IPS DF 4.7 (cell line): ENCODE measurements around the gene DRG1.
"Not testable (repeated sequence)": the region's sequence is repeated elsewhere in the genome, so short reads cannot be mapped to it uniquely, and the experiment has no call there.

Experiments used
- DNase-seq: peaks from one replicate; pipeline ENCODE4 v3.0.0-alpha.2; 2013; ENCODE audit warnings: low spot score; ENCODE audit errors: extremely low read depth

Gene DRG1

GRCh38 chr22:31442768-31443489 is 43.5 kb downstream of the DRG1 start:
- DNase-seq: no peak

DNA sequence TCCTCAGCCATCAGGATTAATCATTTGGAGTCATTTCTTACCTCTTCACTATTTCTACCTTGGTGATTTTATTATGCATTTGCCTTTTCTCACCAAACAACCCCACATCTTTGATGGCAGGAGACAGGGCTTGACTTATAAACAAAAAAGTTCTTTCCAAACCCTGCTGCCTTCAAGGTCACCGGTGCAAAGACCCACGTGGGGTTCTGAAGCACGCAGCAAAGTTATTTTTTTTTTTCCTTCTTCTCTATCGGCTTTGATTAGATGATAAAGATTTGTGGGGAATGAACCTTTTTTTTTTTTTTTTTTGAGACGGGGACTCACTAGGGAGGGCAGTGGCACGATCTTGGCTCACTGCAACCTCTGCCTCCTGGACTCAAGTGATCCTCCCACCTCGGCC is 44.1 kb downstream of the DRG1 start:
- DNase-seq: no peak

DNA sequence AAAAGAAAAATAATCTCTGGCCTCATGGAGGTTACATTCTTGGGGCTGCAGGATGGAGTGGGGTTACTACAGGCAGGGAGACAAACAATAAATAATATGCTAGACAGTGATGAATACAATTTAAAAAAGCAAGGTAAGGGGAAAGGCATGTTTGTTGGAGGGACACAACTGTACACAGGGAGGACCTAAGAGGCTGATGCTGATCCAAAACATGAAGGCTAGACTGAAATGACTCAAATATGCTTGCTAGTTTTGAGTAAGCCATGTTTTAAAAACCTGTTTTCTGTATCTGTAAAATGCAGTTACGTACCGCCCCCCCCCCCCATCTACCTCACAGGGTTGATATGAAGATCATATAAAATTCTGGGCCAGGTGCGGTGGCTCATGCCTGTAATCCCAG is 46.2 kb downstream of the DRG1 start:
- no peak for DNase-seq

DNA sequence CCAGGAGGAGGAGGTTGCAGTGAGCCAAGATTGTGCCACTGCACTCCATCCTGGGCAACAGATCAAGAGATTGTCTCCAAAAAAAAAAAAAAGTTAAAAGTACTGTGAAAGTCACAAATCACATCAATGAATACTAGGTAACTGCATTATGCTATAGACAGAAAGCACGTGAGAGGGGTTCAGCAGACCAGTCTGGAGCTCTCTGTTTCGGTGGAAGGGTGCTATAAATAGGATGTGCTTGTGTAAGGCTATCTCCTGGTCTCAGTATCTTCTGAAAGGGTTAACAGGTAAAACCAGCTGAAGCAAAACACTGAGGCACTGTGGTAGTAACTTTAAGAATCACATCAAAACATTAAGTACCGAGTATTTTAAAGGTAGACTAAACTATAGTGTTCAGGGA is 46.8 kb downstream of the DRG1 start:
- no peak for DNase-seq

GRCh38 chr22:31446767-31447166 is 47.4 kb downstream of the DRG1 start:
- DNase-seq: no peak

DNA sequence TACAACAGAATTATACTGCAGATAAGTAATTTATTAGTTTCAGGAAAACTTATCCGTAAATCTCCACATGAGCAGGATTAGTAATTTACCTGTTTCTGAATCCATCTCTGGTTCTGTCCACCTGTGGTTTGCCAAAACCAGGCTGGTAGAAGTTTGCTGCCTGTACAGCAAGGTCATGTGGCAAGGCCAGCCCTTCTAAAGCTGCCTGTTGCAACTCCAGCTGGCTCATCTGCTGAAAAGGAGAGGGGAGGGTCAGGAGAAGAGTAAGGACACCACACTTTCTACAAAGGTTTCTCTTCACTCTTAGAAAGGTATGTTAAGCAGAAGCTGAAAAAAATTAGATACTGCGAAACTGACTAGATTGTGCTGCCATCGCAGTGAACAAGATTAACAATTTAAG is 47.9 kb downstream of the DRG1 start:
- DNase-seq: no peak

GRCh38 chr22:31448382-31448781 is 49.0 kb downstream of the DRG1 start:
- DNase-seq: no peak

DNA sequence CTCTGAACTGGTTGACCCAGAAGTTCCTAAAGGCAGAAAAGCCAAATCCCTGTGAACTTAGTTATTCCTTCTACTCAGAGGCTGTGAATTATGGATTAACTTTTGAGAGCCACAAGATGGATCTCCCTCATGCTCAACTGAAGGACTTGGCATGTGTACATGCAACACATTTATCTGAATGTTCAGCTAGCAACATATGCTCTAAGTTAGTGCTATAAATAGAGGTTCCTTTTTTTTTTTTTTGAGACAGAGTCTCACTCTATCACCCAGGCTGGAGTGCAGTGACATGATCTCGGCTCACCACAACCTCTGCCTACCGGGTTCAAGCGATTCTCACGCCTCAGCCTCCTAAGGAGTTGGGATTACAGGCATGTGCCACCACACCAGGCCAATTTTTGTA is 50.1 kb downstream of the DRG1 start:
- no peak for DNase-seq

- peak; percentile 7 for DNase-seq
Measured at GRCh38 chr22:31451709-31452571, 52.5 kb downstream of the DRG1 start.

DNA sequence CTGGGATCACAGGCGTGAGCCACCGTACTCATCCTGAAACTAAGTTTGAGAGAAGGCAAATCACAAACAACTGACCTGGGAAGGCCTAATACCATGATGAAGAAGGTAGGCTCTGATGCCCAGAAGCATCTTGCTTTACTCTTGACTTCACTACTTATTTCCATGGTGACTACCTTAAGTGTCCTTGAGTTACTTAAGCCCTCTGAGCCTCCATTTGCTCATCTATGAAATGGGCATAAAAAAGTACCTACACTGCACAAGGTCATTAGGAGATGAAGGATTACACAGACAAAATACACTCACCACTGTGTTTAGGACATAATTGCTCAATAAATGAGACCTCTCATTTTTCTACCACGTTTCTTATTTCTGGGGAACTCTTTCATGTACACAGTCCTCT is 62.3 kb downstream of the DRG1 start:
- no peak for DNase-seq

DNA sequence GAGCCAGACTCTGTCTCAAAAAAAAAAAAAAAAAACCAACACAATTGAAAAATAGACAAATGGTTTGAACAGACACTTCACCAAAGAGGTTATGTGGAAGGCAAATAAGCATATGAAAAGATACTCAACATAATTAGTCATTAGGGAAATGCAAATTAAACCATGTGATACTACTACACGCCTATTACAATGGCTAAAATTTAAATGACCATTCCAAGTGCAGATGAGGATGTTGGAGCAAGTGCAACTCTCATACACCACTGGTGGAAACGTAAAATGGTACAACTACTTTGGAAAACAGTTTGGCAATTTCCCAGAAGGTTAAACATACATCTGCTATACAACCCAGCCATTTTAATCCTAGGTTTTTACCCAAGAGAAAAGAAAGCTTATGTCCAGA is 65.9 kb downstream of the DRG1 start:
- DNase-seq: no peak

DNA sequence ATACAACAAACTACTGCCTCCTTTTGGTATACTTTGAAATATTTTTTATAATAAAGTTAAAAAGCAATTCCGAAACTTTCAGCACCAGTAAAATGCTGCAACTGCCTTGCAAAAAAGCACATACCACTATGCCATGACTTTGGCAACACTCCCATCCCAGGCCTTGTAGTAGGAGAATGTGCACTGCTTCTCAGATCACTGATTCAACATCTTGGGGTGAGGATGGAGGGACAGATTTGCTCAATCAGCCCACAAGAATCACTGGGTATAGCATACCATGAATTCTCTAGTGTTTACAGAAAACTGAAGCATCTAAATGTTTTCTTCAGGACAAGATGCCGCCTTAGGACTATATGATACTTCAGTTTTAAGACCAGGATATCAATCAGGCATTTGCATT is 75.3 kb downstream of the DRG1 start:
- DNase-seq: no peak

DNA sequence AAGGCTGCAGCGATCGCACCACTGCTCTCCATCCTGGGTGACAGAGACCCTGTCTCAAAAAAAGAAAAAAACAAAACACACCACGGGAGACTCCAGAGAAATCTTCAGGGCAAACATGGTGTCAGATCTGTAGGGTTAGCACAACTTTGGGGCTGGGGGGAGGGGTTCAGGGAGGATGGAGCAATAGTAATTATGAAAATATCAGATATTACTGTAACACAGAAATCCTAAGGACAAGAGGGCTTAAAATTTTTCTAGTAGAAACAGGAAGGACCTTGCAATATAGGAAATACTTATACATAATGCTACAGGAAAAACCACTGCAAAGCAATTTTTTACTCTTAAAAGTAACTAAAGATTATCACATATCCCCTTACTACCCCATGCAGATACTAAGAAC is 76.4 kb downstream of the DRG1 start:
- no peak for DNase-seq

- DNase-seq: no peak
Measured at GRCh38 chr22:31477329-31477728, 77.9 kb downstream of the DRG1 start.

GRCh38 chr22:31481129-31481528 is 81.7 kb downstream of the DRG1 start:
- no peak for DNase-seq

- DNase-seq: not testable (repeated sequence)
Measured at GRCh38 chr22:31482470-31482869, 83.1 kb downstream of the DRG1 start.
